NCI-H748 treated with DMSO at 0.1 percent for 48 hours (cell line): ENCODE measurements around the gene ROPN1B.
"Not testable (repeated sequence)": the region's sequence is repeated elsewhere in the genome, so short reads cannot be mapped to it uniquely, and the experiment has no call there.

Source experiments
- DNase-seq: peaks from one replicate; lab custom pipeline; 2025; lab: John Stamatoyannopoulos, UW

Gene ROPN1B

GRCh38 chr3:125968701-125969592 lies at the start of gene ROPN1B:
TSS of gene ROPN1B (plus strand) at chr3:125969178. CDS start at chr3:125972055, 2,877 bp downstream.
- DNase-seq = not testable (repeated sequence)

- not testable (repeated sequence) for DNase-seq
These were observed 48.8 kb upstream of the ROPN1B start for GRCh38 chr3:125920191-125920590.

GRCh38 chr3:125920751-125921279 lies 48.2 kb upstream of the ROPN1B start:
- DNase-seq = not testable (repeated sequence)

- DNase-seq = not testable (repeated sequence)
These were observed 47.3 kb upstream of the ROPN1B start for GRCh38 chr3:125921712-125922111.

GRCh38 chr3:125923324-125924115 lies 45.5 kb upstream of the ROPN1B start:
- not testable (repeated sequence) for DNase-seq

GRCh38 chr3:125924276-125924675 lies 44.7 kb upstream of the ROPN1B start:
- not testable (repeated sequence) for DNase-seq

GRCh38 chr3:125925727-125926126 lies 43.3 kb upstream of the ROPN1B start:
- not testable (repeated sequence) for DNase-seq

GRCh38 chr3:125928771-125929545 lies 40.0 kb upstream of the ROPN1B start:
- peak; percentile 10 for DNase-seq

GRCh38 chr3:125929765-125930164 lies 39.2 kb upstream of the ROPN1B start:
- not testable (repeated sequence) for DNase-seq

- not testable (repeated sequence) for DNase-seq
These were observed 37.6 kb upstream of the ROPN1B start for GRCh38 chr3:125931355-125931880.

- not testable (repeated sequence) for DNase-seq
These were observed 35.4 kb upstream of the ROPN1B start for GRCh38 chr3:125933397-125934173.

- DNase-seq = peak; percentile 55
These were observed 33.6 kb upstream of the ROPN1B start for GRCh38 chr3:125935252-125935874.

- peak; percentile 4 for DNase-seq
These were observed 32.7 kb upstream of the ROPN1B start for GRCh38 chr3:125936210-125936815.

- DNase-seq = not testable (repeated sequence)
These were observed 32.1 kb upstream of the ROPN1B start for GRCh38 chr3:125936891-125937290.

GRCh38 chr3:125947806-125948205 lies 21.2 kb upstream of the ROPN1B start:
- DNase-seq = not testable (repeated sequence)

- DNase-seq = not testable (repeated sequence)
These were observed 20.1 kb upstream of the ROPN1B start for GRCh38 chr3:125948901-125949300.

- DNase-seq = not testable (repeated sequence)
These were observed 17.8 kb upstream of the ROPN1B start for GRCh38 chr3:125951176-125951575.

- DNase-seq = not testable (repeated sequence)
These were observed 12.0 kb upstream of the ROPN1B start for GRCh38 chr3:125957020-125957419.

- DNase-seq = no peak
These were observed 11.1 kb upstream of the ROPN1B start for GRCh38 chr3:125957674-125958510.
